HepG2 (cell line): ENCODE data around the gene ADAMTS17. TPM values are rescaled to one million over a fixed set of nuclear protein-coding genes. Genes with fewer than 3 reads are reported as not detected.

ENCODE experiments used
- ATAC-seq: fragments of 200-7000 bp; cut with Tn5 transposase; 3 replicates; pipeline ENCODE4 v1.9.1; 2020; ENCODE audit warnings: mild to moderate bottlenecking, moderate library complexity
- BruUV-seq: library from RNA; stranded (reverse); fragments of 400-500 nt; replicated peaks from 2 replicates; lab custom pipeline; 2021; lab: Mats Ljungman, UMichigan
- CTCF ChIA-PET: fragments of 300-600 bp; formaldehyde crosslinking; extraction: SDS; loops from one replicate; lab custom pipeline; 2021; ENCODE audit warnings: low total read pairs, inconsistent platforms, low intra/inter-chr PET ratio; lab: Yijun Ruan, JAX
- POLR2A ChIA-PET: fragments of 350-600 bp; sonication (Branson Sonifier 250); formaldehyde crosslinking; loops from one replicate; lab custom pipeline; 2020; ENCODE audit warnings: antibody characterized with exemption, inconsistent platforms; lab: Yijun Ruan, JAX
- DNase-seq: peaks from one replicate; pipeline ENCODE4 v3.0.0-alpha.2; 2015; ENCODE audit warnings: low spot score
- FAIRE-seq: peaks from 3 replicates; lab custom pipeline; 2011; peaks lifted over from hg19 to GRCh38; lab: Jason Lieb, UNC
- H2AFZ ChIP-seq: one replicate; pipeline ENCODE4 v1.6.1; 2011; ENCODE audit warnings: low read length, inconsistent platforms
- H3K27ac ChIP-seq: fragments of 300-600 bp; 3 replicates; pipeline ENCODE4 v1.8.0; 2011; ENCODE audit warnings: mixed run types, mild to moderate bottlenecking, mixed read lengths, low read length, inconsistent platforms; ENCODE audit not compliant: insufficient read depth; ENCODE audit errors: extremely low read length
- H3K27me3 ChIP-seq, 2 experiments: fragments of 200-600 bp in 1 of 2; 2 replicates in 1 of 2; 3 replicates in 1 of 2; pipeline versions ENCODE4 v1.6.0 to v1.8.0; 2011; ENCODE audit warnings: low read length in 2 of 2, mild to moderate bottlenecking in 2 of 2, moderate library complexity in 2 of 2, inconsistent platforms in 1 of 2; ENCODE audit not compliant: insufficient read depth in 2 of 2, control insufficient read depth in 1 of 2
- H3K36me3 ChIP-seq, 2 experiments: fragments of 200-600 bp in 1 of 2; replicated peaks in 1 of 2; 2 replicates in 1 of 2; 3 replicates in 1 of 2; pipeline versions ENCODE4 v1.5.1 to v1.8.0; 2011; ENCODE audit warnings: low read length in 2 of 2, inconsistent platforms in 1 of 2; ENCODE audit not compliant: insufficient read depth in 2 of 2, control insufficient read depth in 1 of 2
- H3K4me1 ChIP-seq: 2 replicates; pipeline ENCODE4 v1.5.1; 2012; ENCODE audit warnings: low read length, inconsistent platforms; ENCODE audit not compliant: insufficient read depth
- H3K4me2 ChIP-seq: 2 replicates; pipeline ENCODE4 v1.6.0; 2011; ENCODE audit warnings: low read depth, low read length, inconsistent platforms
- H3K4me3 ChIP-seq, 3 experiments: fragments of 200-600 bp in 1 of 3; sonication (generic), shearing (Covaris generic) in 1 of 3; replicated peaks in 1 of 3; 2 replicates each; pipeline ENCODE4 v1.5.1; 2011 to 2016; ENCODE audit warnings: low read length in 3 of 3, inconsistent platforms in 2 of 3, low read depth in 2 of 3, mild to moderate bottlenecking in 2 of 3, control low read depth in 1 of 3, mixed read lengths in 1 of 3; ENCODE audit not compliant: insufficient read depth in 1 of 3
- H3K79me2 ChIP-seq: one replicate; pipeline ENCODE4 v1.6.1; 2011; ENCODE audit warnings: low read length, inconsistent platforms; ENCODE audit not compliant: insufficient read depth
- H3K9ac ChIP-seq: 2 replicates; pipeline ENCODE4 v1.6.0; 2011; ENCODE audit warnings: mild to moderate bottlenecking, low read depth, low read length, inconsistent platforms; ENCODE audit not compliant: insufficient read depth
- H3K9me3 ChIP-seq: 2 replicates; pipeline ENCODE4 v1.5.1; 2012; ENCODE audit warnings: mild to moderate bottlenecking, low read length
- H4K20me1 ChIP-seq: 2 replicates; pipeline ENCODE4 v1.6.0; 2011; ENCODE audit warnings: inconsistent platforms, mild to moderate bottlenecking, low read length, moderate library complexity; ENCODE audit not compliant: insufficient read depth
- ARNTL ChIP-seq: sonication (generic); formaldehyde crosslinking; IDR thresholded peaks from 2 replicates; pipeline ENCODE4 v1.4.0; 2020; ENCODE audit warnings: mild to moderate bottlenecking, missing genetic modification reagents
- POLR2A ChIP-seq, 2 experiments: IDR thresholded peaks; 2 replicates each; pipeline ENCODE4 v1.6.1; 2011; ENCODE audit warnings: low read depth in 2 of 2, low read length in 2 of 2, mild to moderate bottlenecking in 1 of 2, moderate library complexity in 1 of 2; ENCODE audit not compliant: insufficient read depth in 1 of 2
- RFXAP ChIP-seq: sonication (generic); formaldehyde crosslinking; IDR thresholded peaks from 2 replicates; pipeline ENCODE4 v1.4.0; 2020; ENCODE audit warnings: missing genetic modification reagents, borderline replicate concordance
- SCMH1 ChIP-seq: sonication (generic); formaldehyde crosslinking; IDR thresholded peaks from 2 replicates; pipeline ENCODE4 v1.9.0; 2021; ENCODE audit warnings: missing genetic modification reagents, mild to moderate bottlenecking, borderline replicate concordance
- TP53 ChIP-seq: sonication (generic); formaldehyde crosslinking; conservative IDR thresholded peaks from 2 replicates; pipeline ENCODE4 v1.4.0; 2020; ENCODE audit warnings: missing genetic modification reagents
- WGBS: methylation state at CpG from one replicate; pipeline ENCODE4 v1.1.6; 2017; ENCODE audit warnings: low lambda C conversion rate; 5-methylcytosine and 5-hydroxymethylcytosine counted together
- in situ Hi-C: cut with HindIII; loops from 2 replicates; pipeline ENCODE4 v1.10.0; 2017; ENCODE audit warnings: low pct_unique_long_range_greater_than_20kb; ENCODE audit not compliant: extremely low pct_ligation_motif_present
- intact Hi-C: fragments of 100-400 bp; cut with micrococcal nuclease; formaldehyde crosslinking; loops from one replicate; pipeline ENCODE4 v1.10.0; 2022; ENCODE audit not compliant: unreplicated experiment
- polyA plus RNA-seq, 8 experiments: library from polyadenylated mRNA; depleted of rRNA in 3 of 8; stranded (reverse) in 7 of 8; unstranded in 1 of 8; fragments of >200 nt; fragmentation: Illumina TruSeq in 4 of 8; extraction: Trizol in 4 of 8; gene quantifications; 2 replicates each; pipeline versions ENCODE4 v1.2.1 to v1.2.3, GENCODE V29; 2011 to 2016; ENCODE audit warnings: low read depth in 4 of 8, missing spikeins in 1 of 8, mixed read lengths in 1 of 8; ENCODE audit not compliant: insufficient read depth in 1 of 8
- total RNA-seq, 5 experiments: library from RNA; depleted of rRNA; stranded (reverse); fragments of >200 nt; fragmentation: Illumina TruSeq; extraction: Trizol; gene quantifications; 2 replicates each; pipeline ENCODE4 v1.2.3, GENCODE V29; 2016; ENCODE audit warnings: low read depth in 1 of 5
- TF ChIP-seq, protein P1 (sequence below): IDR thresholded peaks from 2 replicates; pipeline ENCODE4 v1.6.1; 2016; ENCODE audit warnings: control low read depth

The ADAMTS17 gene
- total and polyA plus RNA-seq, 2 of the 13 experiments (the other 11 are each of a cell fraction or from before 2014, with no cell fraction given): 0.02 to 0.04 TPM

DNA sequence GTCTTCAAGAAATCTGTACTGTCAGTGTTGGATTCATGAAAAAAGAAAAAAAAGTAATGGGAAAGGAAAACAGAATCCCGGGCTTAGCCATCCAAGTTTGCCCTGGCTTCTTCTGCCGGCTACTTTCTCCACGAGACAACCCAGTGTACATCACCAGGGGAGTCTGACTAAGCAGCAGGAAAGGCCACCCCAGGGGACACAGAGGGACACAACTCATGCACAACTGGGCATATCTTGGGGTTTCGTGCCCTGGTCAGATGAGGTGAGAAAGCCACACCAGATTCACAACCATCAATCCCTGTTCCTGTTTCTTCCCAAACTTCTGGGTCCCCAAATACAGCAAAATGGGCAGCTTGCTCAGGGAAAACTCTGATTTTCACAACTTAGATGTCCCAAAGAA is 33.2 kb downstream of the ADAMTS17 start:
- BruUV-seq: no TSS peak
- Histone ChIP-seq H3K9ac (no peak overlapping the region), H3K27me3 (no peaks in the 10 kb centered on the region), H4K20me1 (no peaks in the 10 kb centered on the region), H3K4me2 (no peak overlapping the region), H3K4me1 (no peaks in the 10 kb centered on the region), H3K4me3 (no peak overlapping the region), H3K9me3 (no peaks in the 10 kb centered on the region), H3K36me3 (no peaks in the 10 kb centered on the region), H2AFZ (no peak overlapping the region), H3K79me2 (no peaks in the 10 kb centered on the region), H3K27ac (no peak overlapping the region)
- ATAC-seq (no peak), FAIRE-seq (no peak), DNase-seq (no peak)
- no peak for TF ChIP-seq SCMH1 (CRISPR knock-in tag)
- intact Hi-C loops (no loop called here), in situ Hi-C loops (no loop called here)
- 34% methylated on average over 3 of the region's 4 CpGs for WGBS
- POLR2A ChIA-PET: no interaction called here
- CTCF ChIA-PET: no interaction called here

DNA sequence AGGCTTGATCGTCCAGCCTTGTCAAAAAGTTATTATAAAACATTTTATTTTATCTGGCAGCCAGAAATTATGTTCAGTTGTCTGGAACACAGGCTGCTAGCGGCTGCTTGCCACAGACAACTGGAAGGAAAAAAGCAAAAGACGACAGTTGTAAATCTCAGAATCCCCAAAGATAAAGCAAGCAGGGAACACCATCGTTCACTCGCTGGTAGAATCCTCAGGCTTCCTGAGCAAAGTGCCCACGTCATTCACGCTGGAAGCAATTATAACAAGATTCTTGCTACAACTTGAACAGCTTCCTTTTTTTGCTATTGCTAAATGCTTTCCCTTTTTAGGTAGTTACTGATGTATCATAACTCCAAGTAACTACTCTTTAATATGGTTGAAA is 33.6 kb downstream of the ADAMTS17 start:
- no peaks in the 10 kb centered on the region for H3K9me3 ChIP-seq
- no peak overlapping the region for H3K9ac ChIP-seq
- ChIA-PET POLR2A (no interaction called here), CTCF (no interaction called here)
- intact Hi-C loops (no loop called here), in situ Hi-C loops (no loop called here)
- TF ChIP-seq RFXAP (CRISPR knock-in tag) (no peak), POLR2A (IDR thresholded peaks at IDR 0.05; ENCODE audit: insufficient read depth in 1 of 2, low read depth in 2 of 2, low read length in 2 of 2) (no peak), TP53 (CRISPR knock-in tag) (no peak), ARNTL (CRISPR knock-in tag) (no peak)
- TF ChIP-seq, protein P1, sequence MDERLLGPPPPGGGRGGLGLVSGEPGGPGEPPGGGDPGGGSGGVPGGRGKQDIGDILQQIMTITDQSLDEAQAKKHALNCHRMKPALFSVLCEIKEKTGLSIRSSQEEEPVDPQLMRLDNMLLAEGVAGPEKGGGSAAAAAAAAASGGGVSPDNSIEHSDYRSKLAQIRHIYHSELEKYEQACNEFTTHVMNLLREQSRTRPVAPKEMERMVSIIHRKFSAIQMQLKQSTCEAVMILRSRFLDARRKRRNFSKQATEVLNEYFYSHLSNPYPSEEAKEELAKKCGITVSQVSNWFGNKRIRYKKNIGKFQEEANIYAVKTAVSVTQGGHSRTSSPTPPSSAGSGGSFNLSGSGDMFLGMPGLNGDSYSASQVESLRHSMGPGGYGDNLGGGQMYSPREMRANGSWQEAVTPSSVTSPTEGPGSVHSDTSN (CRISPR knock-in tag): no peak
- no peaks in the 10 kb centered on the region for H3K27me3 ChIP-seq
- WGBS: 32% methylated on average over 7 of the region's 7 CpGs
- H3K79me2 ChIP-seq: no peaks in the 10 kb centered on the region
- no peaks in the 10 kb centered on the region for H3K4me1 ChIP-seq
- no peaks in the 10 kb centered on the region for H4K20me1 ChIP-seq
- H3K4me2 ChIP-seq: no peak overlapping the region
- no peak overlapping the region for H2AFZ ChIP-seq
- no peaks in the 10 kb centered on the region for H3K36me3 ChIP-seq
- ATAC-seq: no peak
- DNase-seq: no peak
- no peak overlapping the region for H3K27ac ChIP-seq
- no peak for FAIRE-seq
- no peak overlapping the region for H3K4me3 ChIP-seq
- BruUV-seq: no TSS peak
